ENCODE measurements around the gene SPCS1.
"Not testable (repeated sequence)": the region's sequence is repeated elsewhere in the genome, so short reads cannot be mapped to it uniquely, and the experiment has no call there.

Gene SPCS1

DNA sequence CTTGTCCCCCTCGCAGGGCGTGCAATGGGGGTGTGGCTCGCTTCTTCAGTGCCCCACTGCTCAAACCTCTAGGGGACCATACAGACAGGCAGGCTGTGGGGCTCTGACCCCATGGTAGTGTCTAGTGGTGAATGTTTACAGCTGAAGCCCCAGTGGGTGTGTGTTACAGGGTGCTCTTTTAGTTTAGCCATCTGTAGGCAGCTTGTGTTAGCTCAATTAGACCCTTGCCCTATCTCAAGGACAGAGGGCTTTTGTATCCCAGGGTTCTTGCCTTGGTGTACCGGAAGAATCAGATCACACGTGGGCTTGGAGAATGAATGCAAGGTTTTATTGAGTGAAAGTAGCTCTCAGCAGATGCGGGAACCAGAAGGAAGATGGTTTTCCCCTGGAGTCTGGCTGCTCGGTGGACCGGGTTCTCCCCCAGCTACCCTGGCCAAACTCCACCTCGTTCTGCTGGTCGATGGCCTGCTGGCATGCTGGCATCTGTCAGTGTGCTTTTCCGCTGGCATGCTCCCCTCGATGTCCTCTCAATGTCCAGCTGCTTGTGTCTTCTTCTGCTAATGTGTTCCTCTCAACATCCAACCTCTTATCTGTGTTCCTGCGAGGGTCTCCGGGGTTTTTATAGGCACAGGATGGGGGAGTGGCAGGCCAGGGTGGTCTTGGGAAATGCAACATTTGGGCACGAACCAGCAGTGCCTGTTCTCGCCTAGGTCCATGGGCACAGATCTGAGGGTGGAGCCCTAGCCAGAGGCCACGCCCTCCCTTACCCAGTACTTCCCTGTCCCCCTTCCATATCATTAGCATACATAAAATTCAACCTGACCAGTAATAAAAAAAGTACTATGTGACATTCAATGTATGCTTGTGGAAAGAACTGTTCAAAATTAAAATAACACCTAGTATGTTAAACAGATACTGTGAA, 6.6 kb downstream of the SPCS1 start:
- no peak for TF ChIP-seq Cebpa-rat (IDR thresholded peaks at IDR 0.05)
- no peaks in the 10 kb centered on the region for H3K27me3 ChIP-seq
- peaks cover 11% of the 10 kb centered on the region; the same call in 1 of the 2 replicates for H3K9me3 ChIP-seq
- H3K36me3 ChIP-seq: peaks cover 73% of the 10 kb centered on the region
- no peak overlapping the region for H3K4me2 ChIP-seq
- H3K9ac ChIP-seq: no peak overlapping the region
- H3K27ac ChIP-seq: no peak overlapping the region
- H4K20me1 ChIP-seq: no peaks in the 10 kb centered on the region; the same call in 1 of the 2 replicates
- peaks cover 46% of the 10 kb centered on the region for H3K4me1 ChIP-seq
- no peak overlapping the region for H3K4me3 ChIP-seq

DNA sequence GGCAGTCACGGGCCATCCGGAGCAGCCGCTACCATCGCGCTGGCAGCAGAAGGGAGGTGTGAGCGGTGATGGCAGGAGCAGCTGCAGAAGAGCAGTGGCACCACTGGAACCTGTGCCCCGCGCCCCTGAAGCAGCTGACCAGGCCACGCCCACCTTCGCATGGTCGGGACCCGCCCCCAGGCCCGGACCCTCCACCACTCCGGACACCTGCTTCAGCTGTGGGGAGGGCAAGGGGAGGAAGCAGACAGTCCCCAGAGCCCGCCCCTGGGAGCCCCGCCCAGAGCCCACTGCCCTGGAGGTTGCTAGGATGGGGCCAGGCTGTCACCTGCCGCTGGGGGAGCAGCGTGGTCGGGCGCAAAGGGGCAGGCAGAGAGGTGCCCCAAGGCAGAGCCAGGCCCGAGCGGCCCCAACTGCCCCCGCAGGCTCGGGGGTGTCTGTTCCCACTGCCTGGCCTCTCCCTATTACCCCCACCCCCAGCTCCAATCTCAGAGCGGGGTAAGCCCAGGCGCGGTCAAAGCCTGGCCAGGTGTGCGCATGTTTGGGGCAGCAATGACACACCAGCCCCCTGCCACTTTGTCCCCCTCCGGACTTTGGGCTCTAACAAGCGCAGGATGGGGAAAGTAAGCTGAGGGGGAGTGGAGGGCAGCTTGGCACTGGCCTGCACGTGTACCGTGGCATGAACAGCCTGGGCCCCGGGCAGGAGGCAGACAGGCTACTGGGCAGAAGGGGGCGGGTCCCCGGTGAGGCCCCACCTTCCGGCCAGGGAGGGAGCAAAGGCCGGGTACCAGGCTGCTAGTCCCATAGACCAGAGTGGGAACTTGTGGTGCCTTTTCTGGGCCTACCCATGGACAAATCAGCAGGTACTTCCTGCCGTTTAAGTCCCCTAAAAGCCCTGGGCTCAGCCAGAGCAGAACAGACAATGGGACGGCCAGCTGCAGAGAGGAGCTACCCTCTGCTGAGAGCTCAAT, 8.7 kb downstream of the SPCS1 start:
- Histone ChIP-seq H3K27ac (peak overlapping the region; percentile 57), H3K9ac (no peak overlapping the region), H3K4me1 (peaks cover 48% of the 10 kb centered on the region), H3K9me3 (peaks cover 27% of the 10 kb centered on the region), H3K36me3 (peaks cover 74% of the 10 kb centered on the region), H3K27me3 (no peaks in the 10 kb centered on the region), H3K4me3 (no peak overlapping the region), H4K20me1 (no peaks in the 10 kb centered on the region), H3K4me2 (peak overlapping the region; percentile 21; the same call in 1 of the 2 replicates)
- no peak for TF ChIP-seq Cebpa-rat (IDR thresholded peaks at IDR 0.05)

DNA sequence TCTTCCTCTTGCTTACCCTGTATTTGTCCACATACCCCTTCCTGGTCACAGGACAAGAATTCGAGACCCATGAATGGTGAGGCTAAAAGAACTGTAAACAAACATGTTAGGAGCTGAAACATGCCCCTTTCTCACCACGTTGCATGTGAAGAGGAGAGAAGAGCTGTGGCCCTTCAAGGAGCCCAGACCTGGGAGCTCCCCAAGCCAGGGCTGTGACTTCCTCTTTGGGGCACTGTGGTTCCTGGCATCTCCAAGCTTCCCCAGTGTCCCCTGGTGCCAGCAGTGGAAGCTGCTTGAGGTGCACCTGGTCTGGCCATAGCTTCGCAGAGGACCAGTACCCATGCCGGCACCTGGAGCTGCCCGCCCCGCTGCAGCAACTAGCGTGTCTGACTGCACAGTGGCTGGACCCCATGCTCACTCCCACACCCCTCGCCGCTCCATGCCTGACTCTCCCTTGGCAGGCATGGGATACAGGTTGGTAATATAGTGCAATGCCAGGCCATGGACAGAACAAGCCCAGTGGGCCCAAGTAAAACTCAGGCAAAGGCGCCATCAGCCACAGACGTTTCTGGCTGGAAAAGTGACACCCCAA, 9.9 kb downstream of the SPCS1 start:
- Histone ChIP-seq H3K36me3 (peaks cover 68% of the 10 kb centered on the region), H3K4me3 (no peak overlapping the region), H3K4me1 (peaks cover 52% of the 10 kb centered on the region), H3K9ac (no peak overlapping the region), H3K27ac (peak overlapping the region; percentile 57), H4K20me1 (no peaks in the 10 kb centered on the region), H3K9me3 (peaks cover 28% of the 10 kb centered on the region), H3K4me2 (peak overlapping the region; percentile 21), H3K27me3 (no peaks in the 10 kb centered on the region)
- TF ChIP-seq Cebpa-rat (IDR thresholded peaks at IDR 0.05): no peak

DNA sequence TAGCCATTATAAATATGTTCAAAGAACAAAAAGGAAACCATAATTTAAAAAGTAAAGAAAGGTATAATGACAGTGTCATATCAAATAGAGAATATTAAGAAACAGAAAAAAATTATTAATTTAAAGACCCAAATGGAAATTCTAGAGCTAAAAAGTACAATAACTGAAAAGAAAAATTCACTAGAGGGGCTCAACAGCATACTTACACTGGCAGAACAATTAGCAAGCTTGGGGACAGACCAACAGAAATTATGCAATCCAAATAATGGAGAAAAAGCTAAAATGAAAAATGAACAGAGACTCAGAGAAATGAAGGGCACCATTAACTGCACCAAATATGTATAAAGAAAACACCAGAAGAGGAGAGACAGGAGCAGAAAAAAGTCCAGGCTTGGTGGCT, 13.7 kb downstream of the SPCS1 start:
- Histone ChIP-seq H3K27ac (peak overlapping the region; percentile 89), H3K4me2 (peak overlapping the region; percentile 77), H3K4me1 (peaks cover 75% of the 10 kb centered on the region), H3K4me3 (0 out of 2 replicates have a peak overlapping the region, but pooled peaks have one; percentile 48), H3K9me3 (peaks cover 39% of the 10 kb centered on the region), H3K36me3 (peaks cover 58% of the 10 kb centered on the region), H4K20me1 (no peaks in the 10 kb centered on the region), H3K27me3 (no peaks in the 10 kb centered on the region), H3K9ac (peak overlapping the region; percentile 70; the same call in 1 of the 2 replicates)
- no peak for TF ChIP-seq Cebpa-rat (IDR thresholded peaks at IDR 0.05)

DNA sequence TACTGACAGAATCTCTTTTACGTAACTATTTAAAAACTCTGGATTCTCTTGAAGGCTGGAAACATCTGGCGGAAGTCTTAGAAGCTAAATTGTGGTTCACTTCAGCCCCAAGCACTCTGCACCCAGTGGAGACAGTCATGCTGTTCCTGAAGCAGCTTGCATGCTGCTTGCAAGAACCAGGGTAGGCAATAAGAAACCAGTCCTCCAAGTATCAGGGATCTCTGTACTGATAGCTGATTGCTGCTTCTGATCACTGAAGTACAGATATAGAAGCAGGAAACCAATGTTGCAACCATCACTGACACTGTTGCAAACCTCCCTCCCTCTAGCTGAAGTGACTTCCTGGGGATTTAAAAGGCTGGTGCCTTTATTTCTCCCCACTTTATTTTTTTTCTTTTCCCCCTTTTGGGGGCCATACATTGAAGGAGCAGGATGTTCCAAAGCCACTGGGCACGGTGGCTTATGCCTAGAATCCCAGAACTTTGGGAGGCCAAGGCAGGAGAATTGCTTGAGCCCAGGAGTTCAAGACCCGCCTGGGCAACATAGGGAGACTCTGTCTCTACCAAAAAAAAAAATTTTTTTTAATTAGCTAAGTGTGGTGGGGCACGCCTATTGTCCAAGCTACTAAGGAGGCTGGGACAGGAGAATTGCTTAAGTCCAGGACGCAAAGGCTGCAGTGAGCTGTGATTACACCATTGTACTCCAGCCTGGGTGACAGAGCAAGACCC, 15.3 kb downstream of the SPCS1 start:
- H3K27ac ChIP-seq: peak overlapping the region; percentile 89

DNA sequence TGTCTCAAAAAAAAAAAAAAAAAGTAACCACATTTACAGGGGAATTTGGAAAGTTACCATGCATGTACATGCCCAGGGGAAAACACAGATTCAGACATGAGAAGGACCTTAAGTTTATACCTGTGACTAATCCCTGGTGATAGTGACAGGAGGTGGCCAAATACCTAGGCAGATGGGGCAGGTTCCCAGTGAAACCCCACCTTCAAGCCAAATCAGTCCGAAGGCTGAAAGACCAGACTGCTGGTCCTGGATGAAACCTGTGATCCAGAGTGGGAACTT, 15.8 kb downstream of the SPCS1 start:
- Histone ChIP-seq H3K27me3 (no peaks in the 10 kb centered on the region), H3K27ac (peak overlapping the region; percentile 89), H4K20me1 (no peaks in the 10 kb centered on the region), H3K4me3 (peak overlapping the region; percentile 41), H3K4me2 (peak overlapping the region; percentile 77), H3K4me1 (peaks cover 57% of the 10 kb centered on the region), H3K9ac (peak overlapping the region; percentile 68; the same call in 1 of the 2 replicates), H3K36me3 (peaks cover 44% of the 10 kb centered on the region), H3K9me3 (peaks cover 49% of the 10 kb centered on the region)
- TF ChIP-seq Cebpa-rat (IDR thresholded peaks at IDR 0.05): no peak

More for the DNA sequence above, 15.3 kb downstream of the SPCS1 start:
- H3K4me2 ChIP-seq: peak overlapping the region; percentile 77
- H3K4me3 ChIP-seq: peak overlapping the region; percentile 48
- TF ChIP-seq Cebpa-rat (IDR thresholded peaks at IDR 0.05): peak; percentile 88
- H3K36me3 ChIP-seq: peaks cover 44% of the 10 kb centered on the region
- H3K27me3 ChIP-seq: no peaks in the 10 kb centered on the region
- peak overlapping the region; percentile 70; the same call in 1 of the 2 replicates for H3K9ac ChIP-seq
- peaks cover 60% of the 10 kb centered on the region for H3K4me1 ChIP-seq
- no peaks in the 10 kb centered on the region for H4K20me1 ChIP-seq
- H3K9me3 ChIP-seq: peaks cover 45% of the 10 kb centered on the region

DNA sequence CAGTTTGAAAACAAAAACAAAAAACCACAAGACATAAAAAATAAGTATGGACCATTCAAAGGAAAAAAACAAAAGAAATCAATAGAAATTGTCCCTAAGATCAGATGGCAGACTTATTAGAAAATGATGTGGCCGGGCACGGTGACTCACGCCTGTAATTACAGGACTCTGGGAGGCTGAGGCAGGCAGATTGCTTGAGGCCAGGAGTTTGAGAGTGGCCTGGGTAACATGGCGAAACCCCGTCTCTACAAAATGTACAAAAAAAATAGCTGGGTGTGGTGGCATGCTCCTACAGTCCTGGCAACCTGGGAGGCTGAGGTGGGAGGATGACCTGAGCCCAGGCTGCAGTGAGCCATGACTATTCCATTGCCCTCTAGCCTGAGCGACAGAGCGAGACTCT, 16.6 kb downstream of the SPCS1 start:
- H3K9me3 ChIP-seq: peaks cover 55% of the 10 kb centered on the region
- H3K4me3 ChIP-seq: no peak overlapping the region
- peak overlapping the region; percentile 68; the same call in 1 of the 2 replicates for H3K9ac ChIP-seq
- peak overlapping the region; percentile 77 for H3K4me2 ChIP-seq
- no peaks in the 10 kb centered on the region for H4K20me1 ChIP-seq
- peak overlapping the region; percentile 89 for H3K27ac ChIP-seq
- H3K4me1 ChIP-seq: peaks cover 57% of the 10 kb centered on the region
- peaks cover 44% of the 10 kb centered on the region for H3K36me3 ChIP-seq
- H3K27me3 ChIP-seq: no peaks in the 10 kb centered on the region
- TF ChIP-seq Cebpa-rat (IDR thresholded peaks at IDR 0.05): no peak

DNA sequence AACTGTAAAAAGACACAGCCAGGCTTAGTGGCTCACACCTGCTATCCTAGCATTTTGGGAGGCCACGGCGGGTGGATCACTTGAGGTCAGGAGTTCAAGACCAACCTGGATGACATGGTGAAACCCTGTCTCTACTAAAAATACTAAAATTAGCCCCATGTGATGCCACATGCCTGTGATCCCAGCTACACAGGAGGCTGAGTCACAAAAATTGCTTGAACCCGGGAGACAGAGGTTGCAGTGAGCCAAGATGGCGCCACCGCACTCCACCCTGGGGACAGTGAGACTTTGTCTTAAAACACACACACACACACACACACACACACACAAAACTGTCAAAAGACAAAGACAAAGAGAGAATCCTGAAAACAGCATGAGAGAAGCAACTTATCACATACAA, 18.0 kb downstream of the SPCS1 start:
- peak overlapping the region; percentile 89; the same call in 1 of the 2 replicates for H3K27ac ChIP-seq
- TF ChIP-seq Cebpa-rat (IDR thresholded peaks at IDR 0.05): no peak

DNA sequence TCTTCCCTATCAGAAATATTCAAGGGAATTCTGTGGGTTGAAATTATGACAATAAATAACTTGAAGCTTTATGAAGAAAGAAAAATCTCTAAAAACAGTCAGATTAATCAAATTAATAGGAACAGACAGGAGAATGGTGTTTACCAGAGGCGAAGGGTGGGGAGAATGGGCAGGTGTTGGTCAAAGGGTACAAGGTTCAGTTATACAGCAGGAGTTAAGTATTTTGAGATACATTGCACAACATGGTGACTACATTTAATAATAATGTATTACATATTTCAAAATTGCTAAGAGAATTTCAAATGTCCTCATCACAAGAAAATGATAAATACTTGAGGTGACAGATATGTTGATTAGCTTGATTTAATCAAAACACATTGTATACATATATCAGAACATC, 18.6 kb downstream of the SPCS1 start:
- H3K4me2 ChIP-seq: no peak overlapping the region
- no peaks in the 10 kb centered on the region for H4K20me1 ChIP-seq
- peaks cover 60% of the 10 kb centered on the region for H3K9me3 ChIP-seq
- no peak for TF ChIP-seq Cebpa-rat (IDR thresholded peaks at IDR 0.05)
- peaks cover 46% of the 10 kb centered on the region for H3K36me3 ChIP-seq
- H3K27ac ChIP-seq: no peak overlapping the region
- H3K4me3 ChIP-seq: no peak overlapping the region
- H3K4me1 ChIP-seq: peaks cover 43% of the 10 kb centered on the region
- no peak overlapping the region for H3K9ac ChIP-seq
- no peaks in the 10 kb centered on the region for H3K27me3 ChIP-seq

More for the DNA sequence above, 18.0 kb downstream of the SPCS1 start:
- no peaks in the 10 kb centered on the region for H4K20me1 ChIP-seq
- H3K4me3 ChIP-seq: no peak overlapping the region
- H3K9me3 ChIP-seq: peaks cover 60% of the 10 kb centered on the region
- peaks cover 49% of the 10 kb centered on the region for H3K4me1 ChIP-seq
- H3K9ac ChIP-seq: no peak overlapping the region
- H3K36me3 ChIP-seq: peaks cover 45% of the 10 kb centered on the region
- no peaks in the 10 kb centered on the region for H3K27me3 ChIP-seq
- H3K4me2 ChIP-seq: no peak overlapping the region

DNA sequence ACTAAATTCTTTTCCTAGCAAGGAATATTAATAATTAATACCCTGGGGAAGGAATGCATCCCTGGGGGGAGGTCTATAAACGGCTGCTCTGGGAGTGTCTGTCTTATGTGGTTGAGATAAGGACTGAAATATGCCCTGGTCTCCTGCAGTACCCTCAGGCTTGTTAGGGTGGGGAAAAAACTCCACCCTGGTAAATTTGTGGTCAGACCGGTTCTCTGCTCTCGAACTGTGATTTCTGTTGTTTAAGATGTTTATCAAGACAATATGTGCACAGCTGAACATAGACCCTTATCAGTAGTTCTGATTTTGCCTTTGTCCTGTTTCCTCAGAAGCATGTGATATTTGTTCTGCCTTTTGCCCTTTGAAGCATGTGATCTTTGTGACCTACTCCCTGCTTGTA, 22.8 kb downstream of the SPCS1 start:
- H4K20me1 ChIP-seq, H3K27ac ChIP-seq, H3K4me2 ChIP-seq, H3K9ac ChIP-seq, H3K27me3 ChIP-seq, H3K4me3 ChIP-seq: not testable (repeated sequence)
- peaks cover 13% of the 10 kb centered on the region for H3K4me1 ChIP-seq
- H3K9me3 ChIP-seq: peaks cover 91% of the 10 kb centered on the region
- H3K36me3 ChIP-seq: peaks cover 76% of the 10 kb centered on the region

Measured in BLaER1 (cell line).